ENCODE results near the gene ALDH9A1. TPM values are rescaled to one million over a fixed set of nuclear protein-coding genes. Genes with fewer than 3 reads are reported as not detected.

The ALDH9A1 gene
- total RNA-seq, 3 donors from 2014 or later = 98.6 to 165 (median 110) TPM

DNA sequence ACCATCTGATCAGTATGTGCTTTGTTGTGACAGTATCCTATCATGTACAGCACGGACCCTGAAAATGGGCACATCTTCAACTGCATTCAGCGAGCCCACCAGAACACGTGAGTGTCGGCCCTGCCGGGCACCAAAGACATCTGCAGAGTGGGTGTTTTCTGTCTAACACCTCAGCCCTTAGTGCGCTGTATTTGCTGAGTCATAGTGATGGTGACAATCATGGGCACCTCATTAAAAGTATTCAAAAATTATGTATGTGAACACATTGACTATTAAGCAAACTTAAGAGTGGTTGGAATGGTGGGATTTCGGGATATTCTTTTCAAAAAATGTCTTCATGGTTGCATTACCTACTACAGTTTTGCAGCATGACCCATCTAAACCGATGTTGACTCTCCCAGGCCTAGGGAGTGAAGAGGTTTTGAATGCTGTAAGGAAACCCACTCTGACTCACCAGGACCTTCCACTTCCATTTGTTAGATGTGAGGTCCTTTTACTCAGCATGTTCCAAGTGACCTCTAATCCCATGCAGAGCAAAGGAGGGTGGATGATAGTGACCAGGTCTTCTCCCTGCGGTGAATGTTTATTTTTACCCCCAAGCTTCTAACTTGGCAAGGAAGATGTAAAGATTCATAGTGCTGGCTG is 47.3 kb downstream of the ALDH9A1 start:
- no peaks in the 10 kb centered on the region for H3K9me3 ChIP-seq
- no peak for DNase-seq (ENCODE audit: low spot score in 2 of 2)
- H3K27ac ChIP-seq = no peak overlapping the region
- H3K27me3 ChIP-seq = no peaks in the 10 kb centered on the region
- TF ChIP-seq, protein P1, sequence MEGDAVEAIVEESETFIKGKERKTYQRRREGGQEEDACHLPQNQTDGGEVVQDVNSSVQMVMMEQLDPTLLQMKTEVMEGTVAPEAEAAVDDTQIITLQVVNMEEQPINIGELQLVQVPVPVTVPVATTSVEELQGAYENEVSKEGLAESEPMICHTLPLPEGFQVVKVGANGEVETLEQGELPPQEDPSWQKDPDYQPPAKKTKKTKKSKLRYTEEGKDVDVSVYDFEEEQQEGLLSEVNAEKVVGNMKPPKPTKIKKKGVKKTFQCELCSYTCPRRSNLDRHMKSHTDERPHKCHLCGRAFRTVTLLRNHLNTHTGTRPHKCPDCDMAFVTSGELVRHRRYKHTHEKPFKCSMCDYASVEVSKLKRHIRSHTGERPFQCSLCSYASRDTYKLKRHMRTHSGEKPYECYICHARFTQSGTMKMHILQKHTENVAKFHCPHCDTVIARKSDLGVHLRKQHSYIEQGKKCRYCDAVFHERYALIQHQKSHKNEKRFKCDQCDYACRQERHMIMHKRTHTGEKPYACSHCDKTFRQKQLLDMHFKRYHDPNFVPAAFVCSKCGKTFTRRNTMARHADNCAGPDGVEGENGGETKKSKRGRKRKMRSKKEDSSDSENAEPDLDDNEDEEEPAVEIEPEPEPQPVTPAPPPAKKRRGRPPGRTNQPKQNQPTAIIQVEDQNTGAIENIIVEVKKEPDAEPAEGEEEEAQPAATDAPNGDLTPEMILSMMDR (IDR thresholded peaks at IDR 0.05) = no peak
- TF ChIP-seq POLR2A (IDR thresholded peaks at IDR 0.05) (no peak), POLR2AphosphoS5 (IDR thresholded peaks at IDR 0.05) (no peak)
- H3K36me3 ChIP-seq = no peaks in the 10 kb centered on the region
- H3K4me1 ChIP-seq = no peaks in the 10 kb centered on the region
- intact Hi-C loops (cut with DNase I; ENCODE audit: low total_unique reads) = no loop called here
- no peak overlapping the region for H3K4me3 ChIP-seq

DNA sequence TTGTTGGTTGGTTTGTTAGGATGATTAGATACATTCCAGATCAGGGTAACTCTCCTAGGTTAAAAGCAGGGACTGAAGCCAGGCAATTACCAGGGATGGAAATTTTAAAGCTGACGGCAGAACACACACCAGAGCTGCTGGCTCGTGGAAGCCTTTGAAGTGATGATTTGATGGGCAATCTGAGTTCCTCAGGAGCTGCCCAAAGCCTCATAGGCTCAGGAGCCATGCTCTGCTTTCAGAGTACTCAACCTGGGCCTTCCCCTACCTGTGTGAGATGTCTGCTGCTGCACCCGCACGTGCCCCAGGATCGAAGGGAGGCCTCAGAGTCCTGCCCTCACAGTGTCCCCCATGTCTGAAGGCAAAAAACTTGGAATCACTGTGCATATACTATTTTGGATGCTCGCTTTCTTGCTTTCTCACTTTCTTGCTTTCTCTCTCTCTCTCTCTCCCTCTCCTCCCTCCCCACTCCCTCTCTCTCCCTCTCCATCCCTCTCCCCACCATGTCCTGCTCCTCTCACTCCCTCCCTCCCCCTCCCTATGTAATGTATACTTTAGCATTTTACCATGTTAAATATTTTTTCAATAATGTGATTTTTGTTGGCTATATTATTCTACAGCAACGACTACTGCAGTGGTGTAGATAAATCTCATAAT is 49.3 kb downstream of the ALDH9A1 start:
- intact Hi-C loops (cut with DNase I; ENCODE audit: low total_unique reads) = no loop called here
- no peaks in the 10 kb centered on the region for H3K27me3 ChIP-seq
- H3K4me3 ChIP-seq = no peak overlapping the region
- H3K36me3 ChIP-seq = no peaks in the 10 kb centered on the region
- no peak for DNase-seq (ENCODE audit: low spot score in 2 of 2)
- H3K4me1 ChIP-seq = no peaks in the 10 kb centered on the region
- H3K9me3 ChIP-seq = no peaks in the 10 kb centered on the region
- TF ChIP-seq POLR2AphosphoS5 (IDR thresholded peaks at IDR 0.05) (no peak), POLR2A (IDR thresholded peaks at IDR 0.05) (no peak)
- TF ChIP-seq, protein P1 (IDR thresholded peaks at IDR 0.05) = no peak
- H3K27ac ChIP-seq = no peak overlapping the region

DNA sequence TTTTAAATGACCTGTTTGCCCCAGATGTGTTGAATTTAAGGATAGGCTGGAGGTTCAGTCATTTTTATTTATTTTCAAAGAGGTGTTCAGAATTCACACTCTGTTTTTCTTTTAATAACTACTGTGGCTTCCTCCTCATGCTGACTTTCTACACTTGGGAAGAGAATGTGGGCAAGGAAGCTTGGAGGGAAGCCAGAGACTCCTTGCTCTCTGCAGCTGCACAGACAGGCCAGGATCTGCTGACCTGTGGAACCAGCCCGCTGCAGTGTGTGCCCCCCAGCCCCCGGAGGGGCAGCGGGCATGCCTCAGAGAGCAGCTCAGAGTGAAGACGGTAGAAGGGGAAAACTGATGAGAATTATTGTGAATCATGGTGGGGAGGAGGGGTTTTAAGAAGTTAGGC is 50.4 kb downstream of the ALDH9A1 start:
- TF ChIP-seq POLR2AphosphoS5 (IDR thresholded peaks at IDR 0.05) (no peak), POLR2A (IDR thresholded peaks at IDR 0.05) (no peak)
- TF ChIP-seq, protein P1 (IDR thresholded peaks at IDR 0.05) = no peak
- H3K4me1 ChIP-seq = no peaks in the 10 kb centered on the region
- no peaks in the 10 kb centered on the region for H3K27me3 ChIP-seq
- no peak for DNase-seq (ENCODE audit: low spot score in 2 of 2)
- H3K4me3 ChIP-seq = no peak overlapping the region
- H3K36me3 ChIP-seq = no peaks in the 10 kb centered on the region
- H3K9me3 ChIP-seq = no peaks in the 10 kb centered on the region
- no peak overlapping the region for H3K27ac ChIP-seq
- intact Hi-C loops (cut with DNase I; ENCODE audit: low total_unique reads) = no loop called here

DNA sequence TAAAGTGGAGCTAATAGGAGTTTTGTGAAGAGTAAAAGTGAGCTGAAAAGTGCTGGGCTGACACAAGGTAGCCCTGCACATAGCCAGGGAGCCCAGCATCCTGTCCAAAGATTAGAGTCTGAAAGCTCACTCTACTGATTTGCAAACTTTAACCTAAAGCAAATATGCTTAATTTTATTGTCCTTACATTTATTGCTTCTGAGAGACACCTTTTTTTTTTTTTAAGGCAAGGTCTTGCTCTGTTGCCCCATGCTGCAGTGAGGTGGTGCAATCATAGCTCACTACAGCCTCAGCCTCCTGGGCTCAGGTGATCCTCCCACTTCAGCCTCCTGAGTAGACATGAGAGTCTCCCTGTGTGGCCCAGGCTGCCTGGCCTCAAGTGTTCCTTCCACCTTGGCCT is 50.8 kb downstream of the ALDH9A1 start:
- no peak for DNase-seq (ENCODE audit: low spot score in 2 of 2)
- H3K27me3 ChIP-seq = no peaks in the 10 kb centered on the region
- no peaks in the 10 kb centered on the region for H3K4me1 ChIP-seq
- intact Hi-C loops (cut with DNase I; ENCODE audit: low total_unique reads) = no loop called here
- no peak overlapping the region for H3K27ac ChIP-seq
- no peak overlapping the region for H3K4me3 ChIP-seq
- TF ChIP-seq, protein P1 (IDR thresholded peaks at IDR 0.05) = no peak
- TF ChIP-seq POLR2A (IDR thresholded peaks at IDR 0.05) = no peak
- no peak for TF ChIP-seq POLR2AphosphoS5 (IDR thresholded peaks at IDR 0.05)
- H3K9me3 ChIP-seq = no peaks in the 10 kb centered on the region
- H3K36me3 ChIP-seq = no peaks in the 10 kb centered on the region

DNA sequence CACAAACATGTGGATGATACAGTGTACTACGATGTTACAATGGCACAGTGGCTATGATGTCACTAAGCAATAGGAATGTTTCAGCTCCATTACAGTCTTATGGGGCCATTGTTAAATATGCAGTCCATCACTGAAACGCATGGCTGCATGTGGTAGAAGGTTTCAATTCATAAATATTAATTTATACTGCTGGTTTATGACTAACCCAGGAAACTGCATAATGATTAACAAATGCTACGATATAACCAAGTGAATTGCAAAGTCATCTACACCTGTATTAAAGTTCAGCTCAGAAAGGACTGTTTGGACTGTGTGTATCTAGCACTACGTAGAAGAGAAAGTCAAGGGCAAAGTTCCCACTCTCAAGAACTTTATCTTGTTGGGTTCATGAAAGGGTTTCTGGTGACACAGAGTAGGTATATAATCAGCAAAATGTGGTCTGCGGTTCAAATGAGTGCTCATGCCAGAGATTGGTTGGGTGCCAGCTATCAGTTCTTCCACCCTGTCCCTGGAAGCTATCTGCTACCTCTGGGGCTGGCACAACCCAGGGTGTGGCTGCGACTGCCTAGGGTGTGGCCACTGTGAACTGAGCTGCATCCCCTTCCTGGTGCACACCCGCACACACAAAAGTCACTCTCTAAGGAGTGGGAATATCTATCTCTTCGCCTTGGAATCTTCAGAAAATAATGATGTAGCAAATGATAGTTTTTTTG is 52.6 kb downstream of the ALDH9A1 start:
- TF ChIP-seq, protein P1 (IDR thresholded peaks at IDR 0.05) = no peak
- TF ChIP-seq POLR2AphosphoS5 (IDR thresholded peaks at IDR 0.05) = no peak
- TF ChIP-seq POLR2A (IDR thresholded peaks at IDR 0.05) = no peak
- H3K4me1 ChIP-seq = no peaks in the 10 kb centered on the region
- H3K9me3 ChIP-seq = no peaks in the 10 kb centered on the region
- intact Hi-C loops (cut with DNase I; ENCODE audit: low total_unique reads) = no loop called here
- H3K36me3 ChIP-seq = no peaks in the 10 kb centered on the region
- H3K4me3 ChIP-seq = no peak overlapping the region
- H3K27ac ChIP-seq = no peak overlapping the region
- DNase-seq (ENCODE audit: low spot score in 2 of 2) = no peak
- no peaks in the 10 kb centered on the region for H3K27me3 ChIP-seq

All from breast epithelium (tissue), 4 donors.